ENCODE results near the gene H2BW2. TPM values are rescaled to one million over a fixed set of nuclear protein-coding genes. Genes with fewer than 3 reads are reported as not detected.

Gene H2BW2
- total RNA-seq, 2 donors from 2014 or later: not detected

- Mint-ChIP-seq H3K4me3 (no peak overlapping the region), H3K9me3 (no peaks in the 10 kb centered on the region), H3K27ac (no peak overlapping the region), H3K27me3 (peaks cover 4% of the 10 kb centered on the region), H3K4me1 (no peaks in the 10 kb centered on the region), H3K36me3 (ENCODE audit: low read depth) (no peaks in the 10 kb centered on the region)
- no peak for ATAC-seq (replicated peaks)
Observed at GRCh38 chrX:104084534-104085277, 45.0 kb downstream of the H2BW2 start.

GRCh38 chrX:104085477-104085876, 45.7 kb downstream of the H2BW2 start:
- Mint-ChIP-seq H3K9me3 (no peaks in the 10 kb centered on the region), H3K4me1 (no peaks in the 10 kb centered on the region), H3K27ac (no peak overlapping the region), H3K4me3 (no peak overlapping the region), H3K27me3 (peaks cover 4% of the 10 kb centered on the region), H3K36me3 (ENCODE audit: low read depth) (no peaks in the 10 kb centered on the region)
- no peak for ATAC-seq (replicated peaks)

GRCh38 chrX:104085919-104086318, 46.2 kb downstream of the H2BW2 start:
- H3K36me3 Mint-ChIP-seq (ENCODE audit: low read depth): no peaks in the 10 kb centered on the region
- H3K4me1 Mint-ChIP-seq: no peaks in the 10 kb centered on the region
- H3K9me3 Mint-ChIP-seq: no peaks in the 10 kb centered on the region
- H3K4me3 Mint-ChIP-seq: no peak overlapping the region
- no peak overlapping the region for H3K27ac Mint-ChIP-seq
- ATAC-seq (replicated peaks): no peak
- H3K27me3 Mint-ChIP-seq: peaks cover 4% of the 10 kb centered on the region

Other genes with a start within 250 kb of the H2BW2 start
- 1 to 10 TPM in 1 of 2 donors, under 1 TPM in 1; 0.86 to 1.3 TPM for gene RAB9B, start 207.7 kb upstream of the H2BW2 start, total RNA-seq
- 10 to 100 TPM in 1 of 2 donors, 1 to 10 TPM in 1; 9.0 to 11.1 TPM for gene TMSB15B, start 77.3 kb upstream of the H2BW2 start, total RNA-seq
- gene H2BW1, start 26.2 kb upstream of the H2BW2 start, total RNA-seq: not detected
- 1 to 10 TPM; 5.1 to 5.4 TPM for gene TMSB15C, start 36.3 kb downstream of the H2BW2 start, total RNA-seq
- 1 to 10 TPM; 1.6 to 2.0 TPM for gene ZCCHC18, start 72.6 kb downstream of the H2BW2 start, total RNA-seq
- gene SLC25A53, start 117.1 kb downstream of the H2BW2 start, total RNA-seq: 1 to 10 TPM; 6.1 to 8.7 TPM
- gene FAM199X, start 126.5 kb downstream of the H2BW2 start, total RNA-seq: 1 to 10 TPM; 9.6 TPM
- gene ESX1, start 215.0 kb downstream of the H2BW2 start, total RNA-seq: not detected

All from activated T-helper 17 cell treated with anti-CD3 and anti-CD28 coated beads, Interleukin-2, amount 50 U/mL, for 72 hours (primary cell).